ENCODE results near the gene SCYGR7.
"Not testable (repeated sequence)": the region's sequence is repeated elsewhere in the genome, so short reads cannot be mapped to it uniquely, and the experiment has no call there.

DNA sequence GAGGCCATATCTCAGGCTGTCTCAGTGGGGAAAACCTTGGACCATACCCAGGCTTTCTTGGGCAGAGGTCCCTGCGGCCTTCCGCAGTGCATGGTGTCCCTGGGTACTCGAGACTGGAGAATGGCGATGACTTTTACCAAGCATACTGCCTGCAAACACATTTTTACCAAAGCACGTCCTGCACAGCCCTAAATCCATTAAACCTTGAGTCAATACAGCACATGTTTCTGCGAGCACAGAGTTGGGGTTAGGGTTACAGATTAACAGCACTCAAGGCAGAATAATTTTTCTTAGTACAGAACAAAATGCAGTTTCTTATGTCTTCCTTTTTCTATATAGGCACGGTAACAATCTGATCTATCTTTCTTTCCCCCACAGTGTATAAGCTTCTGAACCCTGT is 5.3 kb upstream of the SCYGR7 start:
- TF ChIP-seq, protein P1, sequence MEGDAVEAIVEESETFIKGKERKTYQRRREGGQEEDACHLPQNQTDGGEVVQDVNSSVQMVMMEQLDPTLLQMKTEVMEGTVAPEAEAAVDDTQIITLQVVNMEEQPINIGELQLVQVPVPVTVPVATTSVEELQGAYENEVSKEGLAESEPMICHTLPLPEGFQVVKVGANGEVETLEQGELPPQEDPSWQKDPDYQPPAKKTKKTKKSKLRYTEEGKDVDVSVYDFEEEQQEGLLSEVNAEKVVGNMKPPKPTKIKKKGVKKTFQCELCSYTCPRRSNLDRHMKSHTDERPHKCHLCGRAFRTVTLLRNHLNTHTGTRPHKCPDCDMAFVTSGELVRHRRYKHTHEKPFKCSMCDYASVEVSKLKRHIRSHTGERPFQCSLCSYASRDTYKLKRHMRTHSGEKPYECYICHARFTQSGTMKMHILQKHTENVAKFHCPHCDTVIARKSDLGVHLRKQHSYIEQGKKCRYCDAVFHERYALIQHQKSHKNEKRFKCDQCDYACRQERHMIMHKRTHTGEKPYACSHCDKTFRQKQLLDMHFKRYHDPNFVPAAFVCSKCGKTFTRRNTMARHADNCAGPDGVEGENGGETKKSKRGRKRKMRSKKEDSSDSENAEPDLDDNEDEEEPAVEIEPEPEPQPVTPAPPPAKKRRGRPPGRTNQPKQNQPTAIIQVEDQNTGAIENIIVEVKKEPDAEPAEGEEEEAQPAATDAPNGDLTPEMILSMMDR (IDR thresholded peaks at IDR 0.05) = not testable (repeated sequence)
- not testable (repeated sequence) for TF ChIP-seq ZFX (IDR thresholded peaks at IDR 0.05; ENCODE audit: borderline replicate concordance)

Data from 22Rv1 (cell line).